Measurements from ENCODE around the gene PBLD.
"Not testable (repeated sequence)": the region's sequence is repeated elsewhere in the genome, so short reads cannot be mapped to it uniquely, and the experiment has no call there.

Gene PBLD

GRCh38 chr10:68277814-68278213 is 54.9 kb downstream of the PBLD start:
- DNase-seq, result not testable (repeated sequence)

GRCh38 chr10:68276224-68276623 is 56.5 kb downstream of the PBLD start:
- DNase-seq, result no peak

GRCh38 chr10:68275600-68276126 is 57.1 kb downstream of the PBLD start:
- no peak for DNase-seq

- DNase-seq, result no peak
Measured at GRCh38 chr10:68272833-68273232, 59.9 kb downstream of the PBLD start.

- no peak for DNase-seq
Measured at GRCh38 chr10:68271196-68271882, 61.4 kb downstream of the PBLD start.

GRCh38 chr10:68269562-68270290 is 63.0 kb downstream of the PBLD start:
- DNase-seq, result no peak

- no peak for DNase-seq
Measured at GRCh38 chr10:68261132-68261856, 71.4 kb downstream of the PBLD start.

- DNase-seq, result no peak
Measured at GRCh38 chr10:68253346-68253745, 79.4 kb downstream of the PBLD start.

- no peak for DNase-seq
Measured at GRCh38 chr10:68251625-68252495, 80.9 kb downstream of the PBLD start.

- no peak for DNase-seq
Measured at GRCh38 chr10:68251151-68251550, 81.6 kb downstream of the PBLD start.

GRCh38 chr10:68249297-68249696 is 83.4 kb downstream of the PBLD start:
- no peak for DNase-seq

GRCh38 chr10:68247931-68248330 is 84.8 kb downstream of the PBLD start:
- DNase-seq, result no peak

- DNase-seq, result not testable (repeated sequence)
Measured at GRCh38 chr10:68246397-68246796, 86.3 kb downstream of the PBLD start.

- DNase-seq, result no peak
Measured at GRCh38 chr10:68242051-68242450, 90.7 kb downstream of the PBLD start.

- DNase-seq, result no peak
Measured at GRCh38 chr10:68239596-68240150, 93.1 kb downstream of the PBLD start.

- DNase-seq, result no peak
Measured at GRCh38 chr10:68239069-68239468, 93.7 kb downstream of the PBLD start.

- no peak for DNase-seq
Measured at GRCh38 chr10:68238371-68238770, 94.4 kb downstream of the PBLD start.

- DNase-seq, result no peak
Measured at GRCh38 chr10:68237173-68237572, 95.6 kb downstream of the PBLD start.

GRCh38 chr10:68235581-68235980 is 97.1 kb downstream of the PBLD start:
- DNase-seq, result no peak

GRCh38 chr10:68235111-68235510 is 97.6 kb downstream of the PBLD start:
- no peak for DNase-seq

GRCh38 chr10:68233046-68233445 is 99.7 kb downstream of the PBLD start:
- DNase-seq, result no peak
